Stomach (tissue), 4 donors: ENCODE data around the gene ZNF709.
"Not testable (repeated sequence)": the region's sequence is repeated elsewhere in the genome, so short reads cannot be mapped to it uniquely, and the experiment has no call there.

Experiments used
- CTCF ChIP-seq, 7 experiments: fragments of 450-650 bp in 4 of 7; fragments of 200-600 bp in 3 of 7; sonication (generic) in 3 of 7; IDR thresholded peaks; one replicate each; pipeline ENCODE4 v1.5.1; 2016 to 2019; ENCODE audit warnings: antibody characterized with exemption in 7 of 7, control low read depth in 2 of 7, mild to moderate bottlenecking in 1 of 7
- EP300 ChIP-seq: sonication (generic); formaldehyde crosslinking; IDR thresholded peaks from one replicate; pipeline ENCODE4 v1.6.1; 2017; ENCODE audit warnings: antibody characterized with exemption
- POLR2A ChIP-seq, 4 donors: fragments of 450-650 bp; IDR thresholded peaks; one replicate each; pipeline ENCODE4 v1.6.1; 2016; ENCODE audit warnings: antibody characterized with exemption in 4 of 4, control low read depth in 2 of 4, mild to moderate bottlenecking in 1 of 4, moderate library complexity in 1 of 4

DNA sequence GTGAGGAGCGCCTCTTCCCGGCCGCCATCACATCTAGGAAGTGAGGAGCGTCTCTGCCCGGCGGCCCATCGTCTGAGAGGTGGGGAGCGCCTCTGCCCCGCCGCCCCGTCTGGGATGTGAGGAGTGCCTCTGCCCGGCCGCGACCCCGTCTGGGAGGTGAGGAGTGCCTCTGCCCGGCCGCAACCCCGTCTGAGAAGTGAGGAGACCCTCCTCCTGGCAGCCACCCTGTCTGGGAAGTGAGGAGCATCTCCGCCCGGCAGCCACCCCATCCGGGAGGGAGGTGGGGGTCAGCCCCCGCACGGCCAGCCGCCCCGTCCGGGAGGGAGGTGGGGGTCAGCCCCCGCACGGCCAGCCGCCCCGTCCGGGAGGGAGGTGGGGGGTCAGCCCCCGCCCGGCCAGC, 17.0 kb downstream of the ZNF709 start:
- not testable (repeated sequence) for TF ChIP-seq CTCF (IDR thresholded peaks at IDR 0.05); POLR2A (IDR thresholded peaks at IDR 0.05); EP300
